GM19240 (cell line): ENCODE measurements around the gene SF3B1.
"Not testable (repeated sequence)": the region's sequence is repeated elsewhere in the genome, so short reads cannot be mapped to it uniquely, and the experiment has no call there.

Source experiments
- DNase-seq: peaks from one replicate; pipeline ENCODE4 v3.0.0; 2011; ENCODE audit warnings: low spot score; ENCODE audit not compliant: insufficient read length

The SF3B1 gene

DNA sequence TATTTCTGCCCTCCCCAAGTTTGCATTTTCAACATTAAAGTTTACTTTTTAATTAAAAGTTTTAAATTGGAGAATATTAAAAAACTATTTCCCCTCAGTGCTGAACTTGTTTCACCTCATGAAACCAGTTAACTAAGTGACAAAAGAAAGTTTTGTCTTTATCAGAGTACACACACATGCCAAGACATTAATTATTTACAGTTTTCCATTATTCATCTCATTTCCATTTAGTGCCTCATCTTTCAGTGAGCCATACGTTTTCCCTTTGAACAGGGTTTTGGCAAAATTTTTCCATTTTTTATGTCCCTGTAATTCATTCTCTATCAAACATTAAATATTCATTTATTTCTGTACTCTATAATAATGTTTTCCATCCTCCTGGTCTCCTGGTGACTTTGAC, 53.2 kb downstream of the SF3B1 start:
- no peak for DNase-seq

DNA sequence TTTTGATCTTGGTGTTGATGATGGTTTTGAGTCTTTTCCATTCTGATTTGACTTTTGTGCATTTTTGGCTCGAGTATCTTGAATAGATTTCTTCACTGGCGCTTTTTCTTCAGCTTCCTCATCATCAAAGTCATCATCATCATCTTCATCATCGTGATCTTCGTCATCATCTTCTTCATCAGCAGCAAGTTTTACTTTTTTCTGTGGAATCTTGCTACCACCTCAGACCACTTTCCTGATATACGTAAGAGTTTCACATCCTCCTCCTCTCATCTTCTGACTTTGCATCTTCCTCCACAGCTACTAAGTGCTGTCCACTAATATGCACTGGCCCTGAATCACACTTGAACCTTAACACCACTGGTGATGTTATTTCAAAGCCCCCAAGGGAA, 54.9 kb downstream of the SF3B1 start:
- DNase-seq, result not testable (repeated sequence)

DNA sequence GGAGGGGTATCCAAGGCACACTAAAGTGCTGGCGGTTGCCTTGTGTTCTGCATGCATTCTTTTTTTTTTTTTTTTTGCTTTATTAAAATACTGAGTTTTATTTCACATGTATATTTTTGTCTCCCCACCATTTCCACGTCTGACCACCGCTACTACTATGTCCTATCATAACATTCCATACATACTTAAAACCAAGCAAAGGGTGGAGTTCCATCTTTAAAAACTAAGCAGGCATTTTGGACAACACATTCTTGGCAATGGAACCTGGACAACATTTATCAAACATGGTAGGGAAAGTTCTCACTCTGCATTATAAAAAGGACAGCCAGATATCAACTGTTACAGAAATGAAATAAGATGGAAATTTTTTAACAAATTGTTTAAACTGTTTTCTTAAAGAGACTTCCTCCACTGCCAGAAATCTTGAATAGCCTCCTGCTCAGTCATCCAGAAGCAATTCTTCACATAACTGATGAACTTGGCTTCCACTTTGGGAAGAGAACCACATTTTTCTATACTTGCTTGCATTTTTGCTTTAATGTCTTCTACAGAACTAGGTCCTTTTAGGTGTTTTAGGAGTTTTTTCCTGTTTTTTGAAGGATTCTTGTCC, 55.4 kb downstream of the SF3B1 start:
- DNase-seq, result not testable (repeated sequence)

DNA sequence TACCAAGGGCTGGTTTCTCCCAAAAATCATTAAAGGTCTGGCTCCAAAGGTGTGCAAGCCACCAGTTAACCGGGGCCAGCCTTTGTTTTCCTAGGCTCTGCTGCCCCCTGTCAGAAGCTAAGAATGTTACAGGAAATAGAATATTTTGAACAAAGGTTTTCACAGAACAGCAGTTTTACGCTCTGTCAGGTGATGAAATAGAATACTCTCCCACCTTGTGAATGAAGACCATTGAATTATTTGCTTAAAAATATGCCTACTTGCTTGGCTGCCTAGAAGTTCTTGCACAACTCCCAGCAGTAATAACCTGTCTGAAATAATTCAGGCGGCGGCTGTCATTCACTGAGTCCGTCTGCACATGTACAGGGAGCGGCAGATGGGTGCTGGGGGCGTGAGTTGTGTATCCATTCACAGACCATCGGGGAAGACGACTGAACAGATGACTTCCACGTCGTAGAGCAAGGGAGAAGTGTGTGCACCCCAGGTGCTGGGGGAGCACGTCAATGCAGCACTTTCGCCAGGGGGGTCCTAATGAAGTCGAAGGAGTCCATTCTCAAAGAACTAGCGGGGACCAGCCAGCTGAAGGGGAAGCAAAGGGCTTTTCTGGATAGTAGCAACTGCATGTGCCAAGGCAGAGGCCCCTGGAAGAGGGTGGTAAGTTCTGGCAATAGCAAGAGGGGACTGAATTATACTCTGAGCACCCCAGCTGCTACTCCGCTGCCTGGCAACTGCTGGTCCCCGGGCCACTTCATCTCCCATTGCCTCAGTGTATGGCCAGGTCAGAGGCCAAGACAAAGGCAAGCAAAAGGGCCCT, 56.1 kb downstream of the SF3B1 start:
- peak; percentile 61 for DNase-seq

DNA sequence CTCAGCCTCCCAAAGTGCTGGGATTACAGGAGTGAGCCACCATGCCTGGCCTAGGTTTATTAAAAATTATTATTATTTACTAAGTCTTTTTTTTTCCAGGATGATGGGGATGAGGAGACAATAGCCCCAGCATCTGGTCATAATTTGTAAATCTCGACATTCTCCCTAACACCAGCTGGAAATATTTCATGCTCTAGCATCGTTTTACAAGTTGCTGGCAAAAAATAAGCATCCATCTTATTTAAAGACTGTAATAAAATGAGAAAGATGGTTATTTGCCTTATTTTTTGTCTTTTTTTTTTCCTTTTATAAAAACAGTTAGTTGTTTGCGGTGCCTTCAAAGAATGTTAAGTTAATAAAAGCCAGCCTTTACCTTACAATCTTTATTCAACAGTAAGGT, 56.7 kb downstream of the SF3B1 start:
- DNase-seq, result no peak

DNA sequence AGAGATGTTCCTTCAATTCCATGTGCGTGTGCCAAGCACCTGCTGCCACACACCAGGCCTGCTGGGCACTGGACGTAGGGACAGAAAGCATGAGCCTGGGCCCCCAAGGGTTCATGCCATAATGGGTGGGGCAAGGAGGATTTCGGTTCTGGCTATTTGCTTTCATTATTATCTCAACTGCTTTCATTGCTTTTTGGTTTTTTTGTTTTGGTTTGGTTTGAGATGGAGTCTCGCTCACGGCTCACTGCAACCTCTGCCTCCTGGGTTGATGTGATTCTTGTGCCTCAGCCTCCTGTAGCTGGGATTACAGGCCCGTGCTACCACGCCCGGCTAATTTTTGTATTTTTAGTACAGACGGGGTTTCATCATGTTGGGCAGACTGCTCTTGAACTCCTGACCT, 57.2 kb downstream of the SF3B1 start:
- no peak for DNase-seq

DNA sequence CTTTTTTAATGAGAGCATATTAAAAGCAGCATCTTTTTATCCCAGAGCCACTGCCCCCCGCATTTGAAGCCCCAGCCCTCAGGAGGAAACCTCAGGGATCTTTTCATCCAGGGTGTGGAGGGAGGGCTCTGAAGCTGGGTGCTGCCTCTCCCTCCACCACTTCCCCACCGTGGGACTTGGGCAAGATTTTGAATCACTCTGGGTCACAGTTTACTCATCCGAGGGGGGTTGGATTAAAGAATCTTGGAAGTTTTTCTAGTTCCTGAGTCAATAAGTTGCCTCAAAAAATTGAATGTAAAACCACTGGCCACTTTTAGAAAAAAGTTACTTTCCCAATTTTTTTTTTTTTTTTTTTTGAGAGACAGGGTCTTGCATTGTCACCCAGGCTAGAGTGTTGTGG, 62.2 kb downstream of the SF3B1 start:
- no peak for DNase-seq

DNA sequence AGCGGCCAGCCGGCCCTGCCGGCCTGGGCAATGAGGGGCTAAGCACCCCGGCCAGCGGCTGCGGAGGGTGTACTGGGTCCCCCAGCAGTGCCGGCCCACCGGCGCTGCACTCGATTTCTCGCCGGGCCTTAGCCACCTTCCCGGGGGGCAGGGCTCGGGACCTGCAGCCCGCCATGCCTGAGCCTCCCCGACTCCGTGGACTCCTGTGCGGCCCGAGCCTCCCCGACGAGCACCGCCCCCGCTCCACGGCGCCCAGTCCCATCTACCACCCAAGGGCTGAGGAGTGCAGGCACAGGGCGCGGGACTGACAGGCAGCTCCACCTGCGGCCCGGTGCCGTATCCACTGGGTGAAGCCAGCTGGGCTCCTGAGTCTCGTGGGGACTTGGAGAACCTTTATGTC, 64.2 kb downstream of the SF3B1 start:
- not testable (repeated sequence) for DNase-seq

DNA sequence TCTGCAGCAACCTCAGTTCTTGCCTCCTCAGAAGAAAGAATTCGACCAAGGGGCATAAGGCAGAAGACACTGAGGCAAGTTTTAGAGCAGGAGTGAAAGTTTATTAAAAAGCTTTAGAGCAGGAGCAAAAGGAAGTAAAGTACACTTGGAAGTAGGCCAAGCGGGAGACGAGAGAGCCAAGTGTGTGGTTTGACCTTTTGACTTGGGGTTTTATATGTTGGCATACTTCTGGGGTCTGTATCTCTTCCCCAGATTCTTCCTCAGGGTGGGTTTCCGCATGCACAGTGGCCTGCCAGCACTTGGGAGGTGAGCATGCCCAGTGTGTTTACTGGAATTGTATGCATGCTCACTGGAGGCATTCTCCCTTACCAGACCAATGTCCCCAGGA, 64.9 kb downstream of the SF3B1 start:
- no peak for DNase-seq

DNA sequence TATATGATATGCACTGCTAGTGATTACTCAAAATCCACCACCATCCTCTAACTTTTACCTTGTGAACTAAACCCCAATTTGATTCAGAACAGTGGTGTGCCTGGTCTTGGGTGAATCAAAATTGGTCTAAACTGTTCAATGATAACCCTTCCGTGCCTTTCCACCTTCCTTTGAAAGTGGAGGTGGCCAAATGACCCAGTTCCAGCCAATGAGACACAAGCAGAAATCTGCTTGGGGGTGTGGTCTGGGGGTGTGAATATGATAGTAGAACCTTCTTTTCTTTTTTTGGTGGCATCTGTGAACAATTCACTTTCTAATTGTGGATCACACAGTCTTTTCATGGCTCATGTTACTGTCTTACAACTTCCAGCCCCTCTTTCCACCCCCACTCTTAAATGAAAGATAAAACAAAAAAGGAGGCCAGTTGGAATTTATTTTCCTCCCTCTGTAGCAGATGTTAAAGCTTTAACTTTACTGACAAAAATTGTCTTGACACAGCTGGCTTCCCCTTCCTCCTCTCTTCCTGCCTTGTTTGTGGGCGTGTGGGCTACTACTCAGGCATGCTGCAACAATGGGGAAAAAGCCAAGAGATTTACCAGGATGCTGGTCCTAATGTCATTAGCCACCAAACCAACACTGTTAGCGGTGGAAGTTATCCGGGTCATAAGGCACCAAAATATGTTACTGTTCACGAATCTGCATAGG, 65.4 kb downstream of the SF3B1 start:
- no peak for DNase-seq

DNA sequence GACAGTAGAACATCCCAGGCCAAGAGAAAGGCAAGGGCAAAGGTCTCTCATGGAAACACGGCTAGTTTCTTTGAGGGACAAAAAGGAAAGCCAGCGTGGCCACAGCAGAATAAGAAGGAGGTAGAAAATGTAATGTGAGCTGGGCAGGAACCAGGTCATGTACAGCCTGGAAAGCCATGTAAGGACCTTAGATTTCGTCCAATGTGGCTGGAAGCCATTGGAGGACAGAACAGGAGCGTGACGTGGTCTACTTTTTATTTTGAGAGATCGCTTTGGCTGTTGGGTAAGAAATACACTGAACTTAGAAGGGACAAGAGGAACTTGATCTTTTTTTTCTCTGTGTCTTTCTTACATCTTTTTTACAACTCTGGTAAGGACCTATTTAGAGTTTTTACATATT, 66.4 kb downstream of the SF3B1 start:
- no peak for DNase-seq

DNA sequence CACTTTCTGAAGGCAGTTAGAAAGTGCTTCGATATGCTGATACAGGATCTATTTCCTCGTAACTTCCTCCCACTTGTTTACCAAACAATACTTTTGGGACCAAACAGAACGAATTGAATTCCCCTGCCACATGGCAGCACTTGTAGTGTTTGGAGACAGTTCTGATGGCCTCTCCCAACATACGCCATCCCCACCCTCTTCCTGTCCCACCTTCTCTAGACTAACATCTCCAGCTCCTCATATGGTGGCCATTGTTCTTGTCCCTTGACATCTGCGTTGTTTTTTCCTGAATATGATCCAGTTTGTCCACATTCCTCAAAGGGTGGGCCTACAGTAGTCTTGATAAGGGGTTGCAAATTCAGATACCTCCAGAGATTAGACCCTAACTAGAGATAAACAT, 70.8 kb downstream of the SF3B1 start:
- DNase-seq, result no peak

DNA sequence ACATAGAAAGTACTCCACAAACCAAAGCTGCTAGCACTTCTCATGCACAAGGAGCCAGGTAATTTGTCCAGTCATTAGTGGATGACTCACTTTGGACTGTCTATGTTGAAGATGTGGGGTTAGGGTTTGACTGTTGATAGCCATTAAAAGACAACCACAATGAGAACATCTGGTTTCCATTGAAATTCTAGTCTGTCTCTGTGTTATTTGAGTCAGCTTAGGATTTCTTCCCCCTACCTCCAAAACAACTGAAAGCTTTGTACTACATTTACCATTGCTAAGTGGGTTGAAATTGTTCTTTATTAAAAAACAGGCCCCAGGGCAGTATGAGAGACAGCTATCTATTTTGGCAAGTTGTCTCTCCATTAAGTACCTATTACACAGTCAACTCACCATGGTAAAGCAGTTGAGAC, 74.1 kb downstream of the SF3B1 start:
- DNase-seq, result no peak

DNA sequence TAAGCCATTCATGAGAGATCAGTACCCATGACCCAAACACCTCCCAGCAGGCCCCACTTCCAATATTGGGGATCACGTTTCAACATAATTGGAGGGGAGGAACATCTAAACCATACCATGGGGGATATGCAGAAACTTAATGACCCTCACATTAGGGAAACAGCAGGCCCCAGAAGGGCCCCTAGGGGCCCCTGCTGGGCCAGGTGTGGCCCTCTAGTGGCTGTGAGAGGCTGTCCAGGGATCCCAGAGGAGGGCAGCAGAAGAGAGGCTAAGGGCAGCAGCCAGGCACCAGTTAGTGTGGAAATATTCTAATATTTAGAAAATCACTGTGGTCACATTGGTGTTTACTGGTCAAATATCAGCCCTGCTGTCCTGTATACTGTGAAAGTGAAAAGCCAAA, 75.0 kb downstream of the SF3B1 start:
- DNase-seq, result no peak

DNA sequence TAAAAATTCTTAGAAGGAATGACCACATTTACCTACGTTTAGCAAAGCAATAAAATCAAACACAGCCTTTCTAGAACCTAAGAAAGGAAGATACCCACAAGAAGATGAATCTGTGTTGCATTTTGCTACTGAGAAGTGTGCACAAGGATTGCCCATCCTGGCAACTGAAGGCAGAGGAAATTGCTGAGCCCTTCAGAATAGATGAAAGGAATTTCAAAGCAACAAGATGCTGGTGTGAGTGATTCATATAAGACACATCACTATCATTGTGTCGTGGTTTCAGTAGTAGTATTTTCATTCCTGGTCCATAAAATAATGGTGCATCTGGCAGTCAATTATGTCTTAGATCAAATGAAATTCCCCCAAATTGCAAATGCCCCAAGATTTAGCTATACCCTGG, 75.9 kb downstream of the SF3B1 start:
- no peak for DNase-seq

DNA sequence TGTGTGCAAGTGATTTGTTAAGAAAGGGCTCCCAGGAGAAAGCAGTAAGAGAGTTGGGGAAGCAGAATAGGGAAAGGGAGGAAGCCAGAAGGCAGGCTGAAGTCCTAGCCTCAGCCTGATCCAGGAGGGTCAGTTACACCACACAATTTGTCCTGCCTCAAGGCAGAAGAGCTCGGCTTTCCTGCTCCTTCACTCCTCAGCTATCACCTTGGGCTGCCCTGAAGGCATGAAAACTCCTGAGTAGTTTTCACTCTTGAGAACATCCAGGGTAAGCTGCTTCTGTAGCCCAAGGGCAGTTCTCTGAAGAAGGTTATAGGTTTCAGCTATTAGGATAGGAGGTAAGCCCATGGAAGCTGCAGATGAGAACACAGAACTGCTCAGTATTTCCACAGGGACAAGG, 76.8 kb downstream of the SF3B1 start:
- no peak for DNase-seq

DNA sequence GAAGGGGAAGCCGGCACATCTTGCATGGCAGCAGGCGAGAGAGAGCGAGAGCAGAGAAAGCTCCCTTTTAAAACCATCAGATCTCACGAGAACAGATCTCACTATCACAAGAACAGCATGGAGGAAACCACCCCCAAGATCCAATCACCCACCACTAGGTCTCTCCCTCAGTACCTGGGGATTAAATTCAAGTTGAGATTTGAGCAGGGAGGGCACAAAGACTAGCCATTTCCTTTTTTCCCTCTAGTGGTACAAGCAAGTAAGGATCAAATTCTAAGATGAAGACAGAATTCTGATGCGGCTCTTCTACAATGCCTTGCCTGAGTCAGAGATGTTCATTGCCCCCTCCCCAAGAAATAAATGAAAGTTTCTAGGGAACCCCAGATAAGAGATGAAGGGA, 78.7 kb downstream of the SF3B1 start:
- no peak for DNase-seq

DNA sequence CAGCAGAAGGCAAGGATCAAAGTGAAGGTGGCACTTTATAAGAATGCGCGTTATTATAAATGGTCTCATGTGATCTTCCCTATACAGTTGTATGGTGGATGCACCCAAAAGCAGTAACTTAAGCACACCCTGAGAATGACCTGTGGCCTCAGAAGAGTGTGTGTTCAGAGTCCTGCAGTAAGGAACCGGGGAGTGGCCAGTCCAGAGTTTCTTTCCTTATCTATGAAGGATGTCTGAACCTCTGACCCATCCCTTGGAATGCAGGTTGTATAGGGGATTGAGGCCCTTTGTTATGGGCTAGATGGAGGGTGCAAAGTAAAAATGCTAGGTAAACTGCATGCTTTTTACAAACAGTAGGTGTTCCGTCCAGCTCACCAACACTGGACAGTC, 80.7 kb downstream of the SF3B1 start:
- no peak for DNase-seq

DNA sequence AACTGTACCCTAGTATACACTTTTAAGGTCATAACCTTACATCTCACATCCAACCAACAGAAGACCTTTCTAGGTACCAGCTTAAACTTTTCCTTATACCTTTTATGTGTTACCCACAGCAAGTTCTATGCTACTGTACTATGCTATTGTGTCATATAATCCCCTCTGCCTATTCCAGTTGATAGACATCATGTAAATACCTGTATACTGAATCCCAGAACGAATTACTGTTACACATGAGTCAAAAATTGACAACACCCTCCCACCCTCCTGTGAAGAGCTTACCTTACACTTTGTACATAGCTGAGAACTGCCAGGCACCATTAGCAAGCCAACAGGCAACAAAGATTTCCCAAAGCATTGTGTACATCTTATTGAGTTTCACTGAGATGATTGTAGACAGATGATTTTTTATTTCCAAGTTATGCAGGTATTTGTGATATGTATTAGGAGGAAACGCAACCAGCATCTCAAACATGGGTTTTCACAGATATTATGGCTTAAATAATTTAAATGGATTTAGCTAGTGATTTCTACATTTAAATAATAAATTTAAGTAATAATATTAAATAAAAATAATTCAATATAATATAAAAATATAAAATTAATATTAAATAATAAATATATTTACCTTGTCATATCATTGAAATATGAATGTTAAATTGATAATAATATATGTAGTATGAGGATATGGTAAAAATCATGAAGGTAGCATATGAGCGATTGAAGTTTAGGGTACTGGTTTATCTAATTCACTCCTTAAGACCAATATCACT, 81.2 kb downstream of the SF3B1 start:
- no peak for DNase-seq

DNA sequence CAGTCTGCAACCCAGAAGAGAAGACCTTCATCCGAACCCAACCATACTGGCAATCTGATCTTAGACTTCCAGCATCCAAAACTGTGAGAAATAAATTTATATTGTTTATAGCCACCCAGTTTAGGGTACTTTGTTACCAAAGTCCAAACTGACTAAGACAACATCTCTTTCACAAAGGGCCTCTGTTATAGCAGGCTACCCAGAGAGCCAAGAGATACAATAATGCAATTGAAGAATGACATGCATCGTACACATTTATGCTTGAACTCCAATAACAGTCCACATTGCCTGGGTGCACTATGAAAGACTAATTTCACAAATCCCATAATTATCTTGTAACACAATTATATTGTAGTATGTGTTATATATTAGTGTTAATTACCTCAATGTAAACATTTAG, 85.1 kb downstream of the SF3B1 start:
- no peak for DNase-seq

DNA sequence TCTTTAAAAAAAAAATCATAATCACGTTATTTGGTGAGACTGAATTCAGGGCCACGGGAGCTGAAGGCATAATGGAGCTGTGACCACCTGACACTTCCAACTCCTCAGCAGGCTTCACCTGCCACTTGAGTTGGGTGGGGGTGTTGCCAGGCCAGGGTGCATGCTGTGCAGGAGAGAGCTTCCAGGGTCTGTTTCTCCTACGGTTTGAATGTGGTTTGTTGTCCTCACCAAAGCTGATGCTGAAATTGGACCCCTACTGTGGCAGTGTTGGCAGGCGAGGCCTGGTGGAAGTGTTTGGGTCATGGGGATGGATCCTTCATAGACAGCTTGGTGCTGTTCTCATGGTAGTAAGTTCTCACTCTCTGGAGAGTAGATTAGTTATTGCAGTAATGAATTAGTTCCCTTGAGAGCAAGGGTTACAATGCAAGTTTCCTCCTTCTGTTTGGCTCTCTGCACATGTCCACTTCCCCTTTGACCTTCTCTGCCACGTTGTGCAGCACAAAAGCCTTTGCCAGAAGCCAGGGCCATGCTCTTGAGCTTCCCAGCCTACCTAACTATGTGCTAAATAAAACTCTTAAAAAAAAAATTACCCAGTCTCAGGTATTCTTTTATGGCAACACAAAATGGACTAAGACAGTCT, 86.0 kb downstream of the SF3B1 start:
- DNase-seq, result no peak
